ENCODE results near the gene NCBP2L.
A peak's percentile ranks its signal among the peaks of the same experiment; 100 is the strongest.

Gene NCBP2L

DNA sequence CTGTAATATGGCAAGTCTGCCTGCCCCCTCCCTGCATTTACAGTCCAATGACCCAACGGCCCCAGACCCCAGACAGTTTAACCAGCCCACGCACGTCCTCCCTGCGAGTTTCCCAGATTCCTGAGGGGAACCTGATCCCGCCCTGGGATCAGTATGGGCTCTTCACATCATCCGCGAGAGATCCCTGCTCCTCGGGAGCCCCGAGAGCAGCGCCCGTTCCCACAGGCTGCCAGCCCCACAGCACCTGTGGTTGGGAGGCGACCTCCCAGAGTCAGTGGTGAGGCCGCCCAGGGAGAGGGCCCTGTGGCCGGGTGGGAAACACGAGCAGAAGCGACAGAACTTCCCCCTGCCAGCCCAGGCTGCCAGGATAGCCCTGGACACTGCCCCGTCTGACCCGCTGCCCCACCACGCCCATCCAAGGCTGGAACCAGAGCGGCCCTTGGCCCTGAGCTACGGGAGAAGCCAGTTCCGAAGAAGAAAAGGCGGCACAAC lies 34.8 kb upstream of the NCBP2L start:
- TF ChIP-seq, protein P1, sequence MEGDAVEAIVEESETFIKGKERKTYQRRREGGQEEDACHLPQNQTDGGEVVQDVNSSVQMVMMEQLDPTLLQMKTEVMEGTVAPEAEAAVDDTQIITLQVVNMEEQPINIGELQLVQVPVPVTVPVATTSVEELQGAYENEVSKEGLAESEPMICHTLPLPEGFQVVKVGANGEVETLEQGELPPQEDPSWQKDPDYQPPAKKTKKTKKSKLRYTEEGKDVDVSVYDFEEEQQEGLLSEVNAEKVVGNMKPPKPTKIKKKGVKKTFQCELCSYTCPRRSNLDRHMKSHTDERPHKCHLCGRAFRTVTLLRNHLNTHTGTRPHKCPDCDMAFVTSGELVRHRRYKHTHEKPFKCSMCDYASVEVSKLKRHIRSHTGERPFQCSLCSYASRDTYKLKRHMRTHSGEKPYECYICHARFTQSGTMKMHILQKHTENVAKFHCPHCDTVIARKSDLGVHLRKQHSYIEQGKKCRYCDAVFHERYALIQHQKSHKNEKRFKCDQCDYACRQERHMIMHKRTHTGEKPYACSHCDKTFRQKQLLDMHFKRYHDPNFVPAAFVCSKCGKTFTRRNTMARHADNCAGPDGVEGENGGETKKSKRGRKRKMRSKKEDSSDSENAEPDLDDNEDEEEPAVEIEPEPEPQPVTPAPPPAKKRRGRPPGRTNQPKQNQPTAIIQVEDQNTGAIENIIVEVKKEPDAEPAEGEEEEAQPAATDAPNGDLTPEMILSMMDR (conservative IDR thresholded peaks at IDR 0.05), result no peak

DNA sequence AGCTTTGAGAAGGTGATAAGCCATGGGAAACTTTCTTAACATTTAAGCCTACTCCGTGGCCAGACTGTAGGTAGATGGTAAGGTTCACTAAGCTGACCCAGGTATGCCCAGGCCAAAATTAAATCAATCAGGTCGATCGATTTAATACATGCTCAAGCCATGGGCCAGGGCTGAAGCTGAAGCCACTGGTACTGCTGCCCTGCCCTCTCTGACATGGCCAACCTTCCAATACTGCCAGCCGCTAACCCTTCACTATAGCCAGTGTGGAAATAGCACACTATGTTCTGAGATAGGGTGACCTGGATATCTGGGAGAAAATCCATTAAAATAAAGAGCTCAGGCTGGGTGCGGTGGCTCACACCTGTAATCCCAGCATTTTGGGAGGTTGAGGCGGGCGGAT lies 33.5 kb upstream of the NCBP2L start:
- H3K27ac ChIP-seq, result no peak overlapping the region
- TF ChIP-seq, protein P1 (conservative IDR thresholded peaks at IDR 0.05), result no peak

More for the DNA sequence above, 34.8 kb upstream of the NCBP2L start:
- peak overlapping the region; percentile 67 for H3K27ac ChIP-seq

DNA sequence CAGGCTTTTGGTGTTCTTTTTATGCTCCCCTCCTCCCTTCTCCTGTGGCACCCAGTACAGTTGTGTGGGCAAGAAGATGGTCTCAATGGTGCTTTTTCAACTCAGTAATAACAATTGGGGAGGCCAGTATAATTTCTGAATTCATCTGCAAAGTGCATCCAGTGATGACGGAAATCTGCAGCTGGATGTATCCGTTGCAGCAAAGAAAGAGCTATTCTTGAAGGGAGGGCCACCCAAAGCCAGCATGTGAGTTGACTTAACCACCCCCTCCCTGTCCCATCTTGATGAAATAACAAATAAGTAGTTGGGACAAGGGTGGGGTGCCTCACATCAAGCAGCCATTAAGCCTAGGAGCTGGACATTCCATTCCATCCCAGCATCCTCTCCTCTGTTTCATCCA lies 32.7 kb upstream of the NCBP2L start:
- no peak overlapping the region for H3K27ac ChIP-seq
- TF ChIP-seq, protein P1 (conservative IDR thresholded peaks at IDR 0.05), result no peak

DNA sequence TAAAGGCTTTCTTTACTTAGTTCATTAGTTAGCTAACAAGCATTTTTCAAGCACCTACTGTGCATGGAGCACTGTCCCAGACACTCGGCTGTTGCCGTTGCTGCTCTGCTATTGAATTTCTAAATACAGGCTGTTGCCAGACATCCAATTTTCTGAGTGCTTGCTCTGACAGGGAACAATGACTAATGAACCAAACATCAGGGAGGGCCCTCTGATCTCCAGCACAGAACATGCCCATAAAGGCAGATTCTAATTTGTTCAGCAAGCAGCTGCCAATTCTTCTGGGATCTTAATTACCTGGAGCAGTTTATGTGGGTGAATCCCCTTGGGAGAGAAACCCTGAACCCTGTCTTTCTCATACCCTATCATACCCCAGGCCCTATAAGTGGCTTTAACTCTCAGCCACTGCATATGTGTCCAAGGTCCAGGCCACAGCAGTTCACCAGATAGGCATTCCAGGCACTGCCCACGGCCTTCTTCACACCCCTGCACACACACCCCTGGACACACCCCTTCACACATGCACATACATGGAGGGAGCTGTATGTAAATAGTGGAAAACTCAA lies 29.9 kb upstream of the NCBP2L start:
- TF ChIP-seq, protein P1 (conservative IDR thresholded peaks at IDR 0.05), result no peak
- H3K27ac ChIP-seq, result no peak overlapping the region

DNA sequence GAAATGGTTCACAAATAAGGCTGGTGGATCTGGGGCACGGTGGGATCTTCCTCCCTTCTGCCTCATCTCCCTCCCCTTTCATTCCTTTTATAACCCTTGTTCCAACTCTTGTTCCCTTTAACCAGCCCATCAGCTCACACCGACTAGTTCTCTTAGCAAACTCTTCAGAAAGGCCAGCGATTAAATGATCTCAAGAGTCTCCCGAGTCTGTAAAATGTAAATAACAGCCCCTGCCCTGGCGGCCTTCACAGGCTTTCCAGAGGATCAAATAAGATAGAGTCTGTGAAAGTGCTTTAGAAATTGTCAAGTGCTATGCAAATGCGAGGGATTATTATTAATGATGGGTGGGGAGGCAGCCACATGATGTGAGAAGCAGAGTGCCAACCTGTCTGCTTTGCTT lies 29.0 kb upstream of the NCBP2L start:
- TF ChIP-seq, protein P1 (conservative IDR thresholded peaks at IDR 0.05), result no peak
- no peak overlapping the region for H3K27ac ChIP-seq

DNA sequence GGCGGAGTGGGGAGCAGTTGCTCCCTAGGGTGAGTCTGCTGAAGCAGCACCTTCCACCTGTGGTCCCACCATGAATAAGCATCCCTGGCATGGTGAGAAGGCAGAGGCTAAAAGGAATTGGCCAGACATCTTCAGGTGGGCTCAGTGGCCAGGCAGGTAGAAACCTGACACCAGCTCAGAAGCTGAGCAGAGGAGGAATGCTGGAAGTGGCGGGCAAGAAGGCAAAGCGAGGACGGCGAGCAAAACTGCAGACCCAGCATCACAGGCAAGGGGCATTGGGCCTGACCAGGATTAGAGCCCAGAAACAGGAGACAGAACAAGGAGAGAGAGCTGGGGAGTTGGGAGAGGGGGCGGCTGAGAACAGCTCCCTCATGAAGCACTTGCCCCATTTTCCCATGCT lies 27.3 kb upstream of the NCBP2L start:
- TF ChIP-seq, protein P1 (conservative IDR thresholded peaks at IDR 0.05), result no peak
- H3K27ac ChIP-seq, result no peak overlapping the region

DNA sequence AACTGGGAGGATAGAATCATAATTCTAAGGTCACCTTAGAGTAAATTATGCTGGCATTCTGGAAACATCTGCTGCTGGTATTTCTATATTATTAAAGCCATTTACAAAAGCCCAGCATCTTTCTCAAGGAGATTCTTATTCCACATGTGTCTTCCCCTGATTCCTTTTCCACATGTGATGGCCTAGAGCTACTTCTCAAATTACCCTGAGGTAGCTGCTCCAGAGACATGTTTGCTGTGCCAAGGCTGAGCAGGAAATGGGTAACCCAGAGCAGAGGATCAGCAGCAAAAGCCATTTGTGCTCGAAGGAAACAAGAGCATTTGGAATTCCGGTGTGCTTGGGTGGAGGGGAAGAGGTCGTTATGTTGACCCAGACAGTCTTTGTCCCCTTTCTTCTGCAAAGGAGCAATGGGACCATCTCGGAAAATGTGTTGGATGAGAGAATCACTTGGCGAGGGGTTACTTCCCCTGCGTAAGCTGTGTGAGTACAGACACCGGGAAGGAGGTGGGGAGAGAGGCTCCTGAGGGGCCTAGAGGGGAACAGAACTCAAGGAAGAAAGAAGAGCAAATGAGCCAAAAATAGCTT lies 26.6 kb upstream of the NCBP2L start:
- TF ChIP-seq, protein P1 (conservative IDR thresholded peaks at IDR 0.05), result no peak
- no peak overlapping the region for H3K27ac ChIP-seq
